Erythroblast (primary cell): ENCODE results near the gene SIGLEC7.

Experiments
- GATA1 ChIP-seq: IDR thresholded peaks from 2 replicates; pipeline ENCODE4 v1.6.1; 2011; ENCODE audit warnings: low read depth, mild to moderate bottlenecking, control low read depth, low read length, moderate library complexity
- POLR2A ChIP-seq: IDR thresholded peaks from 2 replicates; pipeline ENCODE4 v1.6.1; 2011; ENCODE audit warnings: mild to moderate bottlenecking, low read length

- no peak for TF ChIP-seq POLR2A
- no peak for TF ChIP-seq GATA1
Observed at GRCh38 chr19:51157265-51157664, 15.2 kb downstream of the SIGLEC7 start.
